HG03025 (cell line): ENCODE results near the gene SEPTIN2.
"Not testable (repeated sequence)": the region's sequence is repeated elsewhere in the genome, so short reads cannot be mapped to it uniquely, and the experiment has no call there.

Experiments
- ATAC-seq: cut with Tn5 transposase; IDR thresholded peaks from one replicate; pipeline ENCODE4 v1.9.1; 2021; ENCODE audit warnings: mild to moderate bottlenecking, moderate library complexity; ENCODE audit not compliant: unreplicated experiment, low FRiP score

The SEPTIN2 gene

DNA sequence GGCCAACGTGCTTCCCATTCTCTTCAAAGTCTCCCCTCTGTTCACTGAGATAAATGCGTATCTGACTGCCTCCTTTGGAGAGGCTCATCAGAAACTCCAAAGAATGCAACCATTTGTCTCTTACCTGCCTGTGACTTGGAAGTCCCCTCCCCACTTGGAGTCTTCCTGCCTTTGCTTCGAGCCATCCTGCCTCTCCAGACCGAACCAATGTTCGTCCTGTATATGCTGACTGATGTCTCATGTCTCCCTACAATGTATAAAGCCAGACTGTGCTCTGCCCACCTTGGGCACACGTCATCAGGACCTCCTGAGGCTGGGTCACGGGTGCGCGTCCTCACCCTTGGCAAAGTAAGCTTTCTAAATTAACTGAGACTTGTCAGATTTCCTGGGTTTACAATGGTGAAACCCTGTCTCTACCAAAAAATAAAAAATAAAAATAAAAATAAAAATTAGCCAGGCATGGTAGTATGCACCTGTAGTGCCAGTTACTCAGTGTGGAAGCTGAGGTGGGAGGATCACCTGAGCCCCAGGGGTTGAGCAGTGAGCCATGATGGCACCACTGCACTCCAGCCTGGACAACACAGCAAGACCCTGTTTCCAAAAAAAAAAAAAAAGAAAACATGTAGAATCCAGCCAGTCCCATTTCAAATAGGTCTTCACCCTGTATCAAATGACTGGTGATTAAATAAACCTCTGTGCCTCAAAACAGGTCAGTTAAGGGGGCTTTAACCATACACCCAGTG lies 29.2 kb upstream of the SEPTIN2 start:
- no peak for ATAC-seq

DNA sequence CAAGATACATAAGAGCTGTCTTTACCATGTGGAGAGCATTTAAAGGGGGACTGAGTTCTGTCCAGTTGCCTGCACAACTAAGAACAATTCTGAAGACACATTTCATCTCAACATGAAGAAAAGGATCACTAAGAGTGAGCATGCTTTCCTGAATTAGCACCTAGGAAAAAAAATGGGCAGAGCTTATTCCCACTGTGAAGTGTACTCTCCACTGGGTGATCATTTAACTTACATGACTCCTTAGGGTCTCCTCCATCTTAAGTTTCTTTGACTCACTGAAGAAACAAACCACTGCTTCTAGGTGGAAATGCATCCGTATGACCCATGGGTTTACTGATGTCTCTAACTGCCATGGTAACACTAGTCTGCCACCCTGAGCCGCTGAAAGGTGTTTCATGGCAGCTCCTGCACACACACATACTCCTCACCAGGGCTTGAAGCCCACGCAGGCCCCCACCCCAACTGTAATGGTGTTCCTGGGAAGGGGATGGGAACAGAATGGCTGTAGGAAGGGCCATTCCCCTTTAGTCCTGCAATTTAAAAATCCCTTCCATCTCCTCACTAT lies 27.3 kb upstream of the SEPTIN2 start:
- ATAC-seq: no peak

- no peak for ATAC-seq
Observed at GRCh38 chr2:241289053-241289452, 26.7 kb upstream of the SEPTIN2 start.

- no peak for ATAC-seq
Observed at GRCh38 chr2:241289597-241289996, 26.1 kb upstream of the SEPTIN2 start.

DNA sequence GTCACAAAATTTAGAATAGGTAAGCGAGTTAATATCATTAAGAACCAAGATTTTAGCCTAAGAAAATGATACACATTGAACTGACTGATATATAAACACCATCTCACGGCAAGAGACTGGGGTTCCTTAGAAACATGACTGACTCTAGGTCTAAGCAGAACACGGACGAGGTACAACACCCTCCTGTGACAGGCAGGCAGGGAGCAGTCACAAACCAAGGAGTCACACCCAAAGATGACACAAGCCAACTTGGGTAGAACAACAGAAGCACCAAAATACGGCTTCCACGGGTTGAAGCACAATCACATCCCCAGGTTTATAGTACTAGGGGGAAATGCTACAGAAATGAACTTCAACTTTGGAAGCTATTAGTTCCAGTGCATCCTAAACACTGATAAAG lies 24.6 kb upstream of the SEPTIN2 start:
- ATAC-seq: no peak

DNA sequence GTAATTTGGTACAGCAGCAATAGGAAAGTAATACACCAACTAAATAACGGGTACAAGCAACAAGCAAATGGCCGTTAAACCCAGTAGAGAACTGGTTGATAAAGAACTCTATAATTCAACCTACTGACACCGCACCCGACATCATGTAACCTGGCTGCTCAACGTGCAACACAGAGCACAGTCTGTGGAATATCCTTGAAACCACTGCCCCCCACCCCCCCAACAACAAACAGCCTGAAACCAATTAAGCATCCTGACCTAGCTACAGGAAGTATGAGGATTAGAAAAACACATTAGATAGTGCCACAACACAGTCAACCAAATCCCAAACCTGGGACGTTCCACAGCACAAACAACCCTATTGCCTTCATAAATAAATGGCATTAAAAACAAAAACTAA lies 23.7 kb upstream of the SEPTIN2 start:
- no peak for ATAC-seq

DNA sequence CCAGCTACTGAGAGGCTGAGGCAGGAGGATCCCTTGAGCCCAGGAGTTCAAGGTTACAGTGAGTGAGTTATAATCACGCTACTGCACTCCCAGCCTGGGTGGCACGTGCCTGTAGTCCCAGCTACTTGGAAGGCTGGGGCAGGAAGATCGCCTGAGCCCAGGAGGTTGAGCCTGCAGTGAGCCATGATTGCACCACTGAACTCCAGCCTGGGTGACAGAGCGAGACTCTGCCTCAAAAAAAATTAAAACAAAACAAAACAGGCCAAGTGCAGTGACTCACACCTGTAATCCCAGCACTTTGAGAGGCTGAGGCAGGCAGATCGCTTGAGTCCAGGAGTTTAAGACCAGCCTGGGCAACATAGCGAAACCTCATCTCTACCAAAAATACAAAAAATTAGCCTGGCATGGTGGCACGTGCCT lies 22.3 kb upstream of the SEPTIN2 start:
- not testable (repeated sequence) for ATAC-seq

GRCh38 chr2:241295326-241296095 lies 20.2 kb upstream of the SEPTIN2 start:
- no peak for ATAC-seq

GRCh38 chr2:241296767-241297166 lies 19.0 kb upstream of the SEPTIN2 start:
- no peak for ATAC-seq

- no peak for ATAC-seq
Observed at GRCh38 chr2:241298673-241299072, 17.1 kb upstream of the SEPTIN2 start.

DNA sequence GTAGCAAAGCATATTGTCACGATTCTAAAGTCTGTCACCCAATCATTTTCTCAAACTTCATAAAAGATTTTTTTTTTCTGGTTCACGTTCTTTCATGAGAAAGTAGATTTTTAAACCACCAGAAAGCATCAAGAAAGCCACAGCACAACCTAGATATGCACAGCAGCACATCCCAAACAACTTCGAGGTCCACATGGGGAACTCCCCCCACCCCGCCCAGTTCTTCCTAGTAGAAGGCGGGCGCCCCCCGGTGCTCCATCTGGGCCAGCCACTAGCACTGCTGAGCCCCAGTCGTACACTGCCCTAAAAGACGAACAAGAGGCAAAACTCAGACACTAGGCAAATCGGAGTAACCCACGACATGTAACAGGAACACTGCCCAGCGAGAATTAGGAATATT lies 15.7 kb upstream of the SEPTIN2 start:
- no peak for ATAC-seq

GRCh38 chr2:241302083-241302482 lies 13.6 kb upstream of the SEPTIN2 start:
- no peak for ATAC-seq

- no peak for ATAC-seq
Observed at GRCh38 chr2:241302759-241303651, 12.7 kb upstream of the SEPTIN2 start.

- no peak for ATAC-seq
Observed at GRCh38 chr2:241304039-241304670, 11.6 kb upstream of the SEPTIN2 start.

GRCh38 chr2:241307055-241307454 lies 8.7 kb upstream of the SEPTIN2 start:
- no peak for ATAC-seq

GRCh38 chr2:241308267-241308666 lies 7.5 kb upstream of the SEPTIN2 start:
- no peak for ATAC-seq

DNA sequence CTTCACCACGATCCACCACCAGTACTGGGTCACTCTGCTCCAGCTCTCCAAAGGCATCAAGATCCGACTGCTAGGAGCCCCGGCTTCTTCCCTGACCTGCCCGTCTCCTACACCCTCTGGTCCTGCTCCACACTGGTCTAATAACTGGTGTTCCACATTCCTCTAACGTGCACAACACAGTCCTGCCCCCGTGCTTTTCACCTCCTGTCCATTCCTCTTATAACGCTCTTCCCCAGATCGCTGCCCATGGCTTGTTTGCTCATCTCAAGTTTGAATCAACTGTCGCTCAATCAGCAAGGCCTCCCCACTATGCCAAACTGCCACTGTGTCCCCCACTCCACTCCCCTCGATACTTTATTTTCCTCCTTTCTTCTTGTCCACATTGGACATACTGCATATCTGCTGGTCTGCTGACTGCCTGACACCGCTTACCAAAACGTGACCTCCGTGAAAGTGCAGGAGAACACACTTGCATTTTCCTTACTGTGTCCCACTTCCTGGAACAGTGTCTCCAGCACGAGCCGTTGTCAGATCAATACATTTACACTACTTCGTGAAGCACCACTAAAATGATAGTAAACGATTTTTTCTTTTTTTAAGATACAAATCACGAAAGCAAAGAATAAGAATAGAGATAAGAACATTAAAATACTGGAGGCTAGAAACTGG lies 6.8 kb upstream of the SEPTIN2 start:
- no peak for ATAC-seq

DNA sequence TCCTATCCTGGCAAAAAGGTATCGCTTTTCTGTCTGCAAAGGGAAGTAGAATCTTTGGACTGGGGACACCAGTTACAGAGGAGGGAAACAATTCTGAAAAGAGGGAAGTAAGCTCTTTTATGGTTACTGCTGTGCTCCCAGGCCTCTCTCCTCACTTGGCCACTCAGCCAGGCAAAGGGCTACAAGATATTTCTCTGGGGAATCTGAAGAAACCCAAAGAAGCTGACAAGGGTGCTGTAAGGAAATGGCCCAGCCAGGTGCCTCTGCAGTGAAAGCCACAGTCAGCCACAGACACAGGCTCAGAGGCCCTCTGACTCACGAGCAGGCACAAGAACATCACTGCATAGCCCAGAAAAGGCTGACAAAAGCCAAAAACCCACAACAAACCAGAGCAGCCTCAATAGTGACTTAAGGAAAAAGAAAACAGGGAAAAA lies 6.0 kb upstream of the SEPTIN2 start:
- ATAC-seq: no peak

- ATAC-seq: no peak
Observed at GRCh38 chr2:241310917-241311566, 4.7 kb upstream of the SEPTIN2 start.
